SK-N-SH (cell line): ENCODE measurements around the gene KRTAP19-7. TPM values are rescaled to one million over a fixed set of nuclear protein-coding genes. Genes with fewer than 3 reads are reported as not detected.

ENCODE experiments used
- CTCF ChIA-PET: fragments of 300-600, 350-600 bp; formaldehyde crosslinking; extraction: SDS; loops from one replicate; lab custom pipeline; 2021; lab: Yijun Ruan, JAX
- POLR2A ChIA-PET: fragments of 350-600 bp; sonication (Branson Sonifier 250); formaldehyde crosslinking; extraction: SDS; loops from one replicate; lab custom pipeline; 2020; ENCODE audit warnings: antibody characterized with exemption, inconsistent platforms; lab: Yijun Ruan, JAX
- DNase-seq: peaks from one replicate; pipeline ENCODE4 v3.0.0; 2012
- H2AFZ ChIP-seq: fragments of 200-600 bp; sonication (generic); 2 replicates; pipeline ENCODE4 v1.8.1; 2016; ENCODE audit warnings: antibody characterized with exemption, mild to moderate bottlenecking, low read depth
- H3F3A ChIP-seq: fragments of 200-600 bp; sonication (generic); replicated peaks from 2 replicates; pipeline ENCODE3; 2016; ENCODE audit warnings: antibody characterized with exemption, mild to moderate bottlenecking; ENCODE audit not compliant: insufficient read depth
- H3K27ac ChIP-seq, 2 experiments: fragments of 200-500 bp in 1 of 2; fragments of 200-600 bp in 1 of 2; sonication (Bioruptor generic) in 1 of 2; sonication (generic), shearing (Covaris generic) in 1 of 2; 2 replicates each; pipeline versions ENCODE4 v1.5.1 to v1.6.1; 2014 to 2016; ENCODE audit warnings: low read depth in 2 of 2, inconsistent platforms in 1 of 2, low read length in 1 of 2, mild to moderate bottlenecking in 1 of 2, mixed read lengths in 1 of 2
- H3K27me3 ChIP-seq: fragments of 200-600 bp; sonication (generic), shearing (Covaris generic); 2 replicates; pipeline ENCODE4 v1.6.1; 2016; ENCODE audit warnings: mixed run types; ENCODE audit not compliant: insufficient read depth
- H3K36me3 ChIP-seq, 2 experiments: fragments of 200-500 bp in 1 of 2; fragments of 200-600 bp in 1 of 2; sonication (Bioruptor generic) in 1 of 2; sonication (generic) in 1 of 2; replicated peaks in 1 of 2; 2 replicates each; pipeline versions ENCODE3 to v1.5.1; 2014 to 2016; ENCODE audit warnings: low read length in 1 of 2, mild to moderate bottlenecking in 1 of 2; ENCODE audit not compliant: insufficient read depth in 2 of 2, control insufficient read depth in 1 of 2
- H3K4me1 ChIP-seq, 2 experiments: fragments of 200-500 bp in 1 of 2; fragments of 200-600 bp in 1 of 2; sonication (Bioruptor generic) in 1 of 2; sonication (generic), shearing (Covaris generic) in 1 of 2; 2 replicates each; pipeline versions ENCODE4 v1.5.1 to v1.6.1; 2014 to 2016; ENCODE audit warnings: low read depth in 1 of 2, low read length in 1 of 2, mixed run types in 1 of 2; ENCODE audit not compliant: insufficient read depth in 2 of 2, control insufficient read depth in 1 of 2
- H3K4me2 ChIP-seq: fragments of 200-600 bp; sonication (generic), shearing (Covaris generic); 2 replicates; pipeline ENCODE4 v1.6.1; 2017; ENCODE audit warnings: mixed run types
- H3K4me3 ChIP-seq, 2 experiments: fragments of 200-500 bp in 1 of 2; fragments of 200-600 bp in 1 of 2; sonication (Bioruptor generic) in 1 of 2; sonication (generic), shearing (Covaris generic) in 1 of 2; 2 replicates each; pipeline versions ENCODE4 v1.5.1 to v1.8.1; 2014 to 2016; ENCODE audit warnings: low read depth in 2 of 2, inconsistent platforms in 1 of 2, low read length in 1 of 2, mild to moderate bottlenecking in 1 of 2, mixed read lengths in 1 of 2, moderate library complexity in 1 of 2
- H3K79me2 ChIP-seq: fragments of 200-600 bp; sonication (generic); 2 replicates; pipeline ENCODE4 v1.8.1; 2017; ENCODE audit warnings: mild to moderate bottlenecking; ENCODE audit not compliant: insufficient read depth
- H3K9ac ChIP-seq: fragments of 200-600 bp; sonication (generic); 2 replicates; pipeline ENCODE4 v1.6.1; 2017; ENCODE audit warnings: mixed run types
- H3K9me2 ChIP-seq: fragments of 200-600 bp; sonication (generic); 2 replicates; pipeline ENCODE4 v1.6.1; 2017; ENCODE audit warnings: mixed run types
- H3K9me3 ChIP-seq: fragments of 200-600 bp; sonication (generic); 2 replicates; pipeline ENCODE4 v1.6.1; 2017; ENCODE audit warnings: mixed run types, mild to moderate bottlenecking, moderate library complexity
- H4K20me1 ChIP-seq: fragments of 200-600 bp; sonication (generic); 2 replicates; pipeline ENCODE4 v1.6.1; 2017; ENCODE audit warnings: mild to moderate bottlenecking, mixed run types; ENCODE audit not compliant: insufficient read depth
- ELF1 ChIP-seq: IDR thresholded peaks from 2 replicates; pipeline ENCODE4 v1.4.0; 2012
- FOSL2 ChIP-seq: IDR thresholded peaks from 2 replicates; pipeline ENCODE4 v1.4.0; 2012; ENCODE audit warnings: low read depth, mild to moderate bottlenecking, moderate library complexity, borderline replicate concordance
- GABPA ChIP-seq: IDR thresholded peaks from 2 replicates; pipeline ENCODE4 v1.4.0; 2012; ENCODE audit warnings: low read depth, mild to moderate bottlenecking
- IRF3 ChIP-seq: fragments of 150-350 bp; IDR thresholded peaks from 2 replicates; pipeline ENCODE4 v1.6.1; 2016; ENCODE audit warnings: mild to moderate bottlenecking, low read depth, low read length
- MEF2A ChIP-seq: IDR thresholded peaks from 2 replicates; pipeline ENCODE4 v1.4.0; 2012; ENCODE audit warnings: low read depth, borderline replicate concordance
- MXI1 ChIP-seq: IDR thresholded peaks from 2 replicates; pipeline ENCODE4 v1.6.1; 2012; ENCODE audit warnings: mild to moderate bottlenecking, low read depth, low read length, improper control_type of control experiment
- RCOR1 ChIP-seq: fragments of 150-350 bp; IDR thresholded peaks from 2 replicates; pipeline ENCODE4 v1.6.1; 2017; ENCODE audit warnings: antibody characterized with exemption, low read length
- SIN3A ChIP-seq: IDR thresholded peaks from 2 replicates; pipeline ENCODE4 v1.6.1; 2012; ENCODE audit warnings: low read depth, mild to moderate bottlenecking, low read length, moderate library complexity, borderline replicate concordance
- TAF1 ChIP-seq: IDR thresholded peaks from 2 replicates; pipeline ENCODE4 v1.6.1; 2012; ENCODE audit warnings: low read depth, mild to moderate bottlenecking, low read length, moderate library complexity, borderline replicate concordance
- TEAD4 ChIP-seq: IDR thresholded peaks from 2 replicates; pipeline ENCODE4 v1.4.0; 2012; ENCODE audit warnings: mild to moderate bottlenecking, borderline replicate concordance; ENCODE audit not compliant: insufficient read depth
- WGBS: methylation state at CpG from one replicate; pipeline ENCODE4 v1.1.6; 2017; ENCODE audit warnings: low lambda C conversion rate; 5-methylcytosine and 5-hydroxymethylcytosine counted together
- polyA plus RNA-seq, 3 experiments: library from polyadenylated mRNA; depleted of rRNA; stranded (reverse); fragments of >200 nt; gene quantifications; 2 replicates each; pipeline ENCODE4 v1.2.3, GENCODE V29; 2012
- TF ChIP-seq, protein P1 (sequence below): IDR thresholded peaks from 2 replicates; pipeline ENCODE4 v1.4.0; 2012; ENCODE audit warnings: low read depth, borderline replicate concordance

KRTAP19-7 gene
- polyA plus RNA-seq, 1 of the 3 experiments (the other 2 are of a cell fraction) = not detected

DNA sequence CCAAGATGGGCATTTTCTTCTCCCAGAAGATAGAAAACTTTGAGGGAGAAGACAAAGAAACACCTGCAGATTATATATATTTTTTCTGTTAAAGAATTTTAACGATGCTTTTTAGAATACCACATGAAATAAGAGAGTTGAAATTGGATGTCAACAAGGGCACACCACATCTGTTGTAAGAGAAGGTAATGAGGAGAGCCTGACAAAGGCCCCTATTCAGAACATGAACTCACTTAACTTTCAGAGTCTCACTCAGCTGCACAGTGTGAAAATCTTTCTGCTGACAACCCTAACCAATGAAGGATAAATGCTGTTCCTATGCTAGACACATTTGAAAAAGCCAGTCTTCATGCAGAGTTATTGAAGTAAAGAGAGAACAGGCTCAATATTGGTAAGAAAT is 21.8 kb upstream of the KRTAP19-7 start:
- ChIA-PET POLR2A (no interaction called here), CTCF (no interaction called here)
- WGBS = 0% methylated on average over 1 of the region's 1 CpG

DNA sequence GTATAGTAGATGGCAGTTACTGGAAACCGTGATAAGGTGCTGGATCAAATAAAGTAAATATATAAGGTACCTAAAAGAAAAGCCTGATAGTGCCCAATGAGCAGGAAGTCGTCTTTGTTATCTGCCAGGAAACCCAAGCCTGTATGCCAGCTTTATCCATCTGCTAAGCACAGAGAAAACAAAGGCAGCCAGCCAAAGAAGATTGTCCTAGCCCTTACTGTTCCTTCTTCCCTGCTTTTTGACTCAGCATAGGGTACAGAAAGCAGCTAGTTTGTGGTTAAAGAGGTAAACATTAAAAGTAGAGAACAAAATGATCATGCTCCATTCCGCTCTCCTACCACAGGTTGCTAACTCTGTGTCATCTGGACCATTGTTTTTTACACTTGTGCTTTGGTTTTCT is 19.0 kb upstream of the KRTAP19-7 start:
- WGBS = 8% methylated on average over 3 of the region's 3 CpGs
- POLR2A ChIA-PET = no interaction called here

More for the DNA sequence above, 21.8 kb upstream of the KRTAP19-7 start:
- Histone ChIP-seq H3K36me3 (no peaks in the 10 kb centered on the region), H2AFZ (no peak overlapping the region), H3K27me3 (no peaks in the 10 kb centered on the region), H3K4me1 (no peaks in the 10 kb centered on the region), H3K79me2 (no peaks in the 10 kb centered on the region), H3K9me3 (no peaks in the 10 kb centered on the region), H3K4me3 (no peak overlapping the region), H3F3A (no peaks in the 10 kb centered on the region), H4K20me1 (no peaks in the 10 kb centered on the region), H3K9me2 (no peaks in the 10 kb centered on the region), H3K27ac (no peak overlapping the region), H3K9ac (no peak overlapping the region), H3K4me2 (no peak overlapping the region)
- TF ChIP-seq IRF3 (no peak), FOSL2 (no peak), SIN3A (no peak), TEAD4 (no peak)
- TF ChIP-seq, protein P1, sequence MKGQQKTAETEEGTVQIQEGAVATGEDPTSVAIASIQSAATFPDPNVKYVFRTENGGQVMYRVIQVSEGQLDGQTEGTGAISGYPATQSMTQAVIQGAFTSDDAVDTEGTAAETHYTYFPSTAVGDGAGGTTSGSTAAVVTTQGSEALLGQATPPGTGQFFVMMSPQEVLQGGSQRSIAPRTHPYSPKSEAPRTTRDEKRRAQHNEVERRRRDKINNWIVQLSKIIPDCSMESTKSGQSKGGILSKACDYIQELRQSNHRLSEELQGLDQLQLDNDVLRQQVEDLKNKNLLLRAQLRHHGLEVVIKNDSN = no peak
- DNase-seq = no peak

More for the DNA sequence above, 19.0 kb upstream of the KRTAP19-7 start:
- no peak overlapping the region for H3K4me3 ChIP-seq
- H3K9me3 ChIP-seq = no peaks in the 10 kb centered on the region
- H3K4me1 ChIP-seq = no peaks in the 10 kb centered on the region
- H3K9me2 ChIP-seq = no peaks in the 10 kb centered on the region
- no peak overlapping the region for H2AFZ ChIP-seq
- no peak overlapping the region for H3K27ac ChIP-seq
- TF ChIP-seq TAF1 = no peak
- TF ChIP-seq RCOR1 = no peak
- TF ChIP-seq MXI1 = no peak
- TF ChIP-seq ELF1 = no peak
- no peak for TF ChIP-seq GABPA
- TF ChIP-seq IRF3 = no peak
- TF ChIP-seq MEF2A = no peak
- no peak for TF ChIP-seq SIN3A
- no peaks in the 10 kb centered on the region for H3F3A ChIP-seq
- no peak overlapping the region for H3K4me2 ChIP-seq
- H4K20me1 ChIP-seq = no peaks in the 10 kb centered on the region
- no peak for DNase-seq
- H3K9ac ChIP-seq = no peak overlapping the region
- no peaks in the 10 kb centered on the region for H3K79me2 ChIP-seq
- no peaks in the 10 kb centered on the region for H3K27me3 ChIP-seq
- no peaks in the 10 kb centered on the region for H3K36me3 ChIP-seq
- CTCF ChIA-PET = no interaction called here
